Mucosa of stomach (tissue), 1 donor: Measurements from ENCODE around the gene UNC5C.

Source experiments
- H3K27me3 ChIP-seq: one replicate; pipeline ENCODE4 v1.7.0; 2013; ENCODE audit warnings: mild to moderate bottlenecking, low read length; ENCODE audit not compliant: control insufficient read depth, insufficient read depth
- H3K36me3 ChIP-seq: one replicate; pipeline ENCODE4 v1.7.0; 2013; ENCODE audit warnings: low read length; ENCODE audit not compliant: control insufficient read depth, insufficient read depth
- H3K4me1 ChIP-seq: one replicate; pipeline ENCODE4 v1.7.0; 2013; ENCODE audit warnings: mild to moderate bottlenecking, low read length; ENCODE audit not compliant: control insufficient read depth, insufficient read depth
- H3K4me3 ChIP-seq: one replicate; pipeline ENCODE4 v1.7.0; 2013; ENCODE audit warnings: low read length
- H3K9ac ChIP-seq: one replicate; pipeline ENCODE4 v1.7.0; 2013; ENCODE audit warnings: mild to moderate bottlenecking, low read length, moderate library complexity
- H3K9me3 ChIP-seq: one replicate; pipeline ENCODE4 v1.7.0; 2013; ENCODE audit warnings: mild to moderate bottlenecking, low read length, moderate library complexity; ENCODE audit not compliant: control insufficient read depth
- donor health status: Pancreatic carcinoma.

The UNC5C gene

DNA sequence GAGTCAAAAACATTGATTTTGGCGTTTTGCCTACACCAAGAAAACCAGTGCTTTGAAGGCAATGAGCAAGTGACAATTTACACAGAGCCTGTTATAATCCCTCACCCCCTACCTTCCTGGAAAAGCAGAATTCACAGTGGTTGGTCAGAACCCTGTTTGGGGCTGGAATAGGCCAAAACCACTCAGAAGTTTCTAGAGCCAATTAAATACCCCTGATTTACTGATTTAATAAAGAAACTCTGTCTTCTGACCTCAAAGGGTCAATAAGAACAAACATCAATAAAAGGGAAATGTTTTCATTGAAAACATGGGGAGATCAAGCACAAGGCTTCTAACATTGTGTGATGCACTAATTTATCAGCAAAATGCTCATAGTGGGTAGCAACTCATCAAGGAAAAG, 116.3 kb downstream of the UNC5C start:
- no peaks in the 10 kb centered on the region for H3K9me3 ChIP-seq
- no peaks in the 10 kb centered on the region for H3K36me3 ChIP-seq
- H3K4me3 ChIP-seq, result no peak overlapping the region
- no peak overlapping the region for H3K9ac ChIP-seq
- no peaks in the 10 kb centered on the region for H3K27me3 ChIP-seq
- H3K4me1 ChIP-seq, result no peaks in the 10 kb centered on the region

DNA sequence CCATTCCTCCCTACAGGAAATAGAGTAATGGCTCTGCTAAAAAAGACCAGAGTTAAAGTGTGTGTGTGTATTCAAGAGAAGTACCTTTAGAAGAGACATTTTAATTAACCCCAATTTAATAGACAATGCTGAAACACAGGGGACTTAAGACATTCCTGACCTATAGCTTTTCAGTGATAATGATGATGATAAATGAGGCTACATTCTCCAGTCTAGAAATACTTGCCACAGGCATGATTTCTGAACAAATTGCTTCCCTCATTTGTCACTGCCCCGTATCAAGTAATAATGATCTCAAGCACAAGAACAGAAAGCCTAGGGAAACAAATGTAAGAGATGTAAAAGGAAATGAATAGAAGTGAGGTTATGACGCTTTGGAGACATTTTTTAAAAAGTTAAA, 117.1 kb downstream of the UNC5C start:
- no peak overlapping the region for H3K9ac ChIP-seq
- no peaks in the 10 kb centered on the region for H3K9me3 ChIP-seq
- no peaks in the 10 kb centered on the region for H3K4me1 ChIP-seq
- H3K27me3 ChIP-seq, result no peaks in the 10 kb centered on the region
- no peak overlapping the region for H3K4me3 ChIP-seq
- no peaks in the 10 kb centered on the region for H3K36me3 ChIP-seq

DNA sequence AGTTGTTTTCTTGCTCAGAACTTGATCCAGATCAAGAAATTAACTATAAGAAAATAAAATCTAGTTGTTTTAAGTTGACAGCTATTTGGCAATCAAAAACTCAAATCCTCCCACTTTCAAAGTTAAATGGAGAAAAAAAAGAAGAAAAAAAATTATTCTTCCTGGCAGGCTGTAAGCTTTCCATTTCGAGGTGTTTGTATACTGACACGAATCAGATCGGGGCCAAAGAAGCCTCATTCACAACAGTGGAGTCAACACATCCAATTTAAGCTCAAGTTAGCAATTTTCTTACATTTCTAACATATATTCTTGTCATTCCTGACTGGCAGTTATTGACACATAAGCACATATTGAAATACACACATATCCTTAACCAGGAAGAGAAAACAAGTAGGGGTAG, 119.4 kb downstream of the UNC5C start:
- H3K9me3 ChIP-seq, result no peaks in the 10 kb centered on the region
- H3K27me3 ChIP-seq, result no peaks in the 10 kb centered on the region
- no peak overlapping the region for H3K4me3 ChIP-seq
- no peaks in the 10 kb centered on the region for H3K4me1 ChIP-seq
- no peak overlapping the region for H3K9ac ChIP-seq
- no peaks in the 10 kb centered on the region for H3K36me3 ChIP-seq

DNA sequence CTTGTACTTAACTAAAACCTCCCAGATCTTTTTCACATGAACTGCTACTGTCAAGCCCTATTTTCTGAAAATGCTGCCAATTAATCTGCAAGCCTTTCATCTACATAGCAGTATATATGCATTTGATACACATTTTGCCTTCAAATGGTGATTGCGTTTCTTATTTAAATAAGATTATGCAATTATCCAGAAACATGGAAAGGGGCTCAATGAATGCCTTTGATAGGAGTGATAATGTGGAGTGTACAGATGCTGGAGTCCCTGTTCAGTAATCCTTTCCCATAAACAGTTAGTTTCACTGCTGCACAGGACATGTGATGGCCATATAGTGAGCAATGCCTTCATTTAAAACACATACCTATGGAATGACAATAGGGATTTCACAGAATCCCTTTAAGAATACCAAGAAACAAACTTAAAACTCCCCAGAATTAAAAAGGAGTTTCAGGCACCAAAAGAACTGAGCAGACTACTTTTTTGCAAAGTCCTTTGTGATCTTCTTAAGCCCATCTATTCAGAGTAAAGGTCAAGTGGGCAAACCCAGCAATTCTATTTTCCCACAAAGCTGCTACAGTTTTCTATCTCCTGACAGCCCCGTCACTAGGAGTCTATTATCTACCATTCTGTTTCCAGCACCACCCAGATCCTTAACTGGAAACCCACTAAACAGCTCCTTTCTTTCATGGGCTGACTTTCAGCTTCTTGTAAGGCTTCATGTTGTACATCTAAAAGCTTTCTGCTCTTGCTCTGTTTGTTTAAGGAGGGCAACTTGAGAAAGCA, 120.3 kb downstream of the UNC5C start:
- H3K36me3 ChIP-seq, result no peaks in the 10 kb centered on the region
- H3K27me3 ChIP-seq, result no peaks in the 10 kb centered on the region
- no peaks in the 10 kb centered on the region for H3K9me3 ChIP-seq
- H3K4me1 ChIP-seq, result no peaks in the 10 kb centered on the region
- no peak overlapping the region for H3K9ac ChIP-seq
- H3K4me3 ChIP-seq, result no peak overlapping the region

GRCh38 chr4:95426455-95426854, 122.3 kb downstream of the UNC5C start:
- Histone ChIP-seq H3K36me3 (no peaks in the 10 kb centered on the region), H3K9me3 (no peaks in the 10 kb centered on the region), H3K9ac (no peak overlapping the region), H3K4me1 (no peaks in the 10 kb centered on the region), H3K27me3 (no peaks in the 10 kb centered on the region), H3K4me3 (no peak overlapping the region)

DNA sequence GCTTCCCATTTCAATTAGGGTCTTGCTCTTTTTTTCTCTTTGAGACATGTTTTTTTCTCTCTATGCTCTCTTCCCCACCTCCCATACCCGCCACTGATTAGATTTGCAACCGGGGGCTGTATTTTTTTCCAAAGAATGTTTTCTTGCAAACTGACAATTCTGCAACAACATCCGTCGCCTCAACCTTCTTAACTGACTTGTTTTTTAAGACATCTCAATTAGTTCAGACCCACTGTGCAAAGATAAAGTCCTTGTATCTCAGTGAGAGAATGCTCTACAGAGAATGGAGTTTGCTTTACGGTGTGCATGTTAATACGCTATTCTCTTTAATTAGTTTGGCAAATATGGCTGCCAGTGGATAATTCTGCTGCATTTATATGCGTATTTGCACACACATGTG, 126.3 kb downstream of the UNC5C start:
- H3K4me1 ChIP-seq, result no peaks in the 10 kb centered on the region
- H3K36me3 ChIP-seq, result no peaks in the 10 kb centered on the region
- H3K27me3 ChIP-seq, result no peaks in the 10 kb centered on the region
- no peak overlapping the region for H3K4me3 ChIP-seq
- H3K9me3 ChIP-seq, result no peaks in the 10 kb centered on the region
- no peak overlapping the region for H3K9ac ChIP-seq

- Histone ChIP-seq H3K27me3 (no peaks in the 10 kb centered on the region), H3K9me3 (no peaks in the 10 kb centered on the region), H3K4me3 (no peak overlapping the region), H3K36me3 (no peaks in the 10 kb centered on the region), H3K9ac (no peak overlapping the region), H3K4me1 (no peaks in the 10 kb centered on the region)
These were observed 126.9 kb downstream of the UNC5C start for GRCh38 chr4:95421869-95422268.

DNA sequence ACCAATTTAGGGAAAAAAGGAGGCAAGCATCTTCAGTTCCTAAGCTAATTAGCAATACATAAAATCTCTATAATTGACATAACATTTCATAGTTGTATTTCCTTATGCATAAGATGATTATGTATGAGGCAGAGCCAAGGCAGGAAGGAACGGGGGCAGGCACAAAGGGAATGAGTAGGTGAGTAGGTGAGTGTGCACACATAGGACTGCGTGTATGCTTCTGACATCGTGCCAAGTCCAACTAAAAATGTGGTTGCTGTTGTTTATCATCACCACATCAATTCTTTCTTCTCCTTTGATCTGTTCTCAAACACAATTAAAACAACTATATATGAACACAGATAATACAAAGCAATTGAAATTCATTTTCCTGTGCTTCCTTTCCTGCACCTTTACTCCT, 131.2 kb downstream of the UNC5C start:
- Histone ChIP-seq H3K9me3 (no peaks in the 10 kb centered on the region), H3K9ac (no peak overlapping the region), H3K36me3 (no peaks in the 10 kb centered on the region), H3K4me3 (no peak overlapping the region), H3K27me3 (no peaks in the 10 kb centered on the region), H3K4me1 (no peaks in the 10 kb centered on the region)

- H3K27me3 ChIP-seq, result no peaks in the 10 kb centered on the region
- no peaks in the 10 kb centered on the region for H3K4me1 ChIP-seq
- no peak overlapping the region for H3K9ac ChIP-seq
- H3K4me3 ChIP-seq, result no peak overlapping the region
- no peaks in the 10 kb centered on the region for H3K36me3 ChIP-seq
- no peaks in the 10 kb centered on the region for H3K9me3 ChIP-seq
These were observed 133.4 kb downstream of the UNC5C start for GRCh38 chr4:95415346-95415771.

DNA sequence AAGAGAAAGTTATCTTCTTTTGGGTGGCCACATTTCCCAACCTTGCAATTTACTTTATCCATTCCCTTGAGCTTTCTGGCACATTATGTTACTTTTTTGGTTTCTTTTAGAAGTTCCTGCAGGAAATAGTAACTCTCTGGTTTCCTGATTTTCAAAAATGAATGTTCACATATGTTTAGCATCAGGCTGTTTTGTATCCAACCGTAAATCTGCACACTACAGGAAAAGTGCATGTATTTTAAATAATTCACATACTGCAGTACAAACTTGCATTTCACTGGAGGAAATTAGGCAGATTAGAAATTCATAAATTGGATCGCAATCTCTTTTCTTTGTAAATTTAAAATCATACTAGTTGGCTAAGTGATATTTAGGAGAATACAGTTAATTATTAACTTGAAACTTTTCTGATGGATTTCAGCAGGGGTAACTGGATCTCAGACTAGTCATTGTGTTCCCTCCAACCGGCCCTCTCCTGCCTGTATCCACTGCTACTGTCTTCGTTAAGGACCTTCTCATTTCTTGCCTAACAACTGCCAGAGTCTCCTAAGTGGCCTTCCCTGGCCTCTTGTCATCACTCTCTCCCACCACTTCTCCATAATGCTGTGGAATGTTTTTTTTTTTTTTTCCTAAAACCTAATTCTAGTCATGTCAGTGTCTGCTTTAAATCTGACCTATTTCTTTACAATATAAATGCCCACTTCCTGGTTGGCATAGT, 137.2 kb downstream of the UNC5C start:
- Histone ChIP-seq H3K9ac (no peak overlapping the region), H3K4me3 (no peak overlapping the region), H3K4me1 (no peaks in the 10 kb centered on the region), H3K27me3 (no peaks in the 10 kb centered on the region), H3K36me3 (no peaks in the 10 kb centered on the region), H3K9me3 (no peaks in the 10 kb centered on the region)

DNA sequence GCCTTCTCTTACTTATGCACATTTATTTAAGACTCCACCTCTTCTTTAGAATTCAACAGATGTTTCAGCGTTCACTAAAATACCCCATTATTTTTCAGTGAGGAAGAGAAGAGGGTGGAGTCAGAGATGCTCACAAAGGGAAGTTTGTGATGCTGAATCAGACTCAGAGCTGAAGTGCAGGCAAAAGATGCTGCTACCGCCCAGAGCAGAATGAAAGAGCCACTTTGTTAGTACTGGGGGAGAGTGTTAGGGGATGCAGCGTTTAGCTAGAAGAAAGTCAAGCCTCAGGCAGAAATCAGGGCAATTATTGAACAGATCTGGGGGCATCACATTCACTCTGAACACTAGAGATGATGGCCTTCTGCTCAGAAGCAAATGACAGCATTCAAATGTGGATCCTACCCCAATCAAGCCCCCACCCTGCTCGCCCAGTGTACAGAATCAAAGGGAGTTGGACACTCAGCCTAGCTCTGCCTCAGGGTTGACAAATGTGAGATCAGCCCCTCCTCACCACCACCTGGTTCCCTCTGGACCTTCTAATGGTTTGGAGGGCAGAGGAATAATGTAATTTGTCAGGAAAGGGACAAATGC, 138.3 kb downstream of the UNC5C start:
- Histone ChIP-seq H3K4me1 (no peaks in the 10 kb centered on the region), H3K9me3 (no peaks in the 10 kb centered on the region), H3K4me3 (no peak overlapping the region), H3K36me3 (no peaks in the 10 kb centered on the region), H3K27me3 (no peaks in the 10 kb centered on the region), H3K9ac (no peak overlapping the region)

GRCh38 chr4:95409750-95410149, 139.0 kb downstream of the UNC5C start:
- H3K4me1 ChIP-seq, result no peaks in the 10 kb centered on the region
- no peaks in the 10 kb centered on the region for H3K27me3 ChIP-seq
- H3K9ac ChIP-seq, result no peak overlapping the region
- no peaks in the 10 kb centered on the region for H3K9me3 ChIP-seq
- no peak overlapping the region for H3K4me3 ChIP-seq
- no peaks in the 10 kb centered on the region for H3K36me3 ChIP-seq
